GM11168 (cell line): ENCODE results near the gene SULT1E1.

Experiments
- in situ Hi-C: fragments of 300-500 bp; cut with MboI; formaldehyde crosslinking; loops from one replicate; pipeline ENCODE4 v1.12.0; 2022; ENCODE audit warnings: low sequenced_read_pairs; ENCODE audit not compliant: unreplicated experiment

SULT1E1 gene

GRCh38 chr4:69811166-69811565 is 48.8 kb downstream of the SULT1E1 start:
- in situ Hi-C loops: no loop called here

- in situ Hi-C loops: no loop called here
Observed at GRCh38 chr4:69800599-69800998, 59.3 kb downstream of the SULT1E1 start.

GRCh38 chr4:69799337-69799736 is 60.6 kb downstream of the SULT1E1 start:
- in situ Hi-C loops: no loop called here

- in situ Hi-C loops: no loop called here
Observed at GRCh38 chr4:69793732-69794131, 66.2 kb downstream of the SULT1E1 start.
